GM18520 (cell line): ENCODE measurements around the gene GALNT10.
"Not testable (repeated sequence)": the region's sequence is repeated elsewhere in the genome, so short reads cannot be mapped to it uniquely, and the experiment has no call there.

Experiments used
- ATAC-seq: cut with Tn5 transposase; IDR thresholded peaks from one replicate; pipeline ENCODE4 v1.9.1; 2021; ENCODE audit not compliant: unreplicated experiment

GALNT10 gene

GRCh38 chr5:154190595-154191304, at the start of gene GALNT10:
GALNT10 (plus strand) TSS chr5:154190733; CDS start chr5:154190867, 134 bp downstream.
- peak; percentile 57 for ATAC-seq

GRCh38 chr5:154141745-154142221, 48.8 kb upstream of the GALNT10 start:
- ATAC-seq, result no peak

- ATAC-seq, result no peak
Observed at GRCh38 chr5:154143211-154143641, 47.3 kb upstream of the GALNT10 start.

GRCh38 chr5:154145268-154145667, 45.3 kb upstream of the GALNT10 start:
- no peak for ATAC-seq

- no peak for ATAC-seq
Observed at GRCh38 chr5:154146409-154146808, 44.1 kb upstream of the GALNT10 start.

GRCh38 chr5:154147666-154148065, 42.9 kb upstream of the GALNT10 start:
- ATAC-seq, result no peak

GRCh38 chr5:154150471-154150870, 40.1 kb upstream of the GALNT10 start:
- not testable (repeated sequence) for ATAC-seq

GRCh38 chr5:154157483-154158378, 32.8 kb upstream of the GALNT10 start:
- ATAC-seq, result no peak

- no peak for ATAC-seq
Observed at GRCh38 chr5:154158379-154158737, 32.2 kb upstream of the GALNT10 start.

GRCh38 chr5:154159343-154159742, 31.2 kb upstream of the GALNT10 start:
- no peak for ATAC-seq

GRCh38 chr5:154162539-154163151, 27.9 kb upstream of the GALNT10 start:
- ATAC-seq, result no peak

- ATAC-seq, result no peak
Observed at GRCh38 chr5:154163327-154164248, 26.9 kb upstream of the GALNT10 start.

GRCh38 chr5:154164249-154164581, 26.3 kb upstream of the GALNT10 start:
- no peak for ATAC-seq

GRCh38 chr5:154165886-154166285, 24.6 kb upstream of the GALNT10 start:
- no peak for ATAC-seq

GRCh38 chr5:154166901-154167791, 23.4 kb upstream of the GALNT10 start:
- no peak for ATAC-seq

- no peak for ATAC-seq
Observed at GRCh38 chr5:154168395-154168794, 22.1 kb upstream of the GALNT10 start.

- ATAC-seq, result no peak
Observed at GRCh38 chr5:154172785-154173184, 17.7 kb upstream of the GALNT10 start.

- no peak for ATAC-seq
Observed at GRCh38 chr5:154174091-154174490, 16.4 kb upstream of the GALNT10 start.

- no peak for ATAC-seq
Observed at GRCh38 chr5:154176181-154176580, 14.4 kb upstream of the GALNT10 start.

GRCh38 chr5:154178661-154179060, 11.9 kb upstream of the GALNT10 start:
- no peak for ATAC-seq
